ENCODE measurements around the gene FAM221B. TPM values are rescaled to one million over a fixed set of nuclear protein-coding genes. Genes with fewer than 3 reads are reported as not detected.

Gene FAM221B
- total and polyA plus RNA-seq, 9 of the 15 experiments (the other 6 are each of a cell fraction or from before 2014, with no cell fraction given): 0.01 TPM; not detected in 8

DNA sequence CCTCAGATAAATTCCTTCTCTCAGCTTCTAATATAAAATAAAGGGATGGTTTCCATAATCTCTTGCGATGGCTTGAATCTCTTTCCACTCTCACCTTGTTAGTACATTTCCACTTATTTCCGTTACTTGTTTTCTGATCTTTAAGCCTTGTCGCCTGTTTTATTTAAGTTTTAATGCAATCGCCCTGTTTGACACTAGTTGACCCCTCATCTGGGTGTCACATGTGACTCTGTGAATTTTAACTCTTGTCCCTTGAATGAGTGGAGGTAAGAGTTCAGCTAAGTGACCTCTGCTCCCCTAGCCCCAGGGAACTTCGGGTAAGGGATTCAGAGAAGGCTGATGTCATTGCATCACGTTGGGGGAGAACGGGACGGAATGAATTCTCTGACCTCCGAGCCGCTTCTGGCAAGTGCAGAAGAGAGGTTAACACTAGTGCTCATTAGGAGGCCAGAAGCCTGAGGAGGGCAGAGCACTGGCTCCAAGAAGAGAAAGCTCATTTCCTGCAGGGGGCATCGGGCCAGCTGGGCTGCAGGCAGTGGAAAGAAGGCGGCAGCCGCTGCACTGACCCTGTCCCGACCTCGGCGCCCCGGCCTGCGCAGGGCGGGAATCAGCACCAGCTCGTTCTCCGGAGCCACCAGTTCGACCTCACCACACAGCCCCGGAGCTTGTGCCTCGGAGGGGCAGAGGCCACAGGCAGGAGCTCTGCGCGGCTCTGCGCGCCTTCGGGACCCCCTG is 14.3 kb downstream of the FAM221B start (continued):
- TF ChIP-seq, protein P1, sequence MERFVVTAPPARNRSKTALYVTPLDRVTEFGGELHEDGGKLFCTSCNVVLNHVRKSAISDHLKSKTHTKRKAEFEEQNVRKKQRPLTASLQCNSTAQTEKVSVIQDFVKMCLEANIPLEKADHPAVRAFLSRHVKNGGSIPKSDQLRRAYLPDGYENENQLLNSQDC (CRISPR knock-in tag; IDR thresholded peaks at IDR 0.05): no peak
- TF ChIP-seq GABPB1 (CRISPR knock-in tag; IDR thresholded peaks at IDR 0.05) (no peak), TAF9B (IDR thresholded peaks at IDR 0.05; ENCODE audit: partially characterized antibody) (peak; percentile 30), LARP7 (IDR thresholded peaks at IDR 0.05) (no peak), ZNF589 (CRISPR knock-in tag; IDR thresholded peaks at IDR 0.05; ENCODE audit: low read depth) (no peak), XRCC3 (IDR thresholded peaks at IDR 0.05) (no peak), RAD51 (IDR thresholded peaks at IDR 0.05; ENCODE audit: borderline replicate concordance, low read depth) (no peak; the same call in 1 of the 2 replicates), USF1 (CRISPR knock-in tag; IDR thresholded peaks at IDR 0.05) (no peak), RBM14 (IDR thresholded peaks at IDR 0.05; ENCODE audit: borderline replicate concordance, insufficient read depth, low read depth, low read length) (no peak), SMAD2 (IDR thresholded peaks at IDR 0.05; ENCODE audit: low read depth, low read length) (no peak), POLR2A (conservative IDR thresholded peaks at IDR 0.05) (no peak), PRMT5 (CRISPR knock-in tag; IDR thresholded peaks at IDR 0.05) (no peak), ASH1L (IDR thresholded peaks at IDR 0.05; ENCODE audit: borderline replicate concordance, low read depth, partially characterized antibody) (no peak), HDAC8 (tag; IDR thresholded peaks at IDR 0.05) (no peak), NFYB (IDR thresholded peaks at IDR 0.05; ENCODE audit: extremely low read depth, insufficient read length) (no peak), PHF8 (IDR thresholded peaks at IDR 0.05; ENCODE audit: borderline replicate concordance, low read length) (no peak; the same call in 1 of the 2 replicates), IFI16 (CRISPR knock-in tag; IDR thresholded peaks at IDR 0.05) (no peak), HNRNPLL (IDR thresholded peaks at IDR 0.05; ENCODE audit: low read depth, low read length, poor library complexity, severe bottlenecking) (no peak), PHTF2 (CRISPR knock-in tag; IDR thresholded peaks at IDR 0.05) (no peak), HIVEP1 (CRISPR knock-in tag; IDR thresholded peaks at IDR 0.05) (no peak), NFIC (IDR thresholded peaks at IDR 0.05) (0 out of 2 replicates have a peak, but pooled peaks have one; percentile 24), GTF2B (IDR thresholded peaks at IDR 0.05; ENCODE audit: extremely low read depth, insufficient read length) (no peak), ZNF512 (tag; IDR thresholded peaks at IDR 0.05) (no peak)
- TF ChIP-seq, protein P2, sequence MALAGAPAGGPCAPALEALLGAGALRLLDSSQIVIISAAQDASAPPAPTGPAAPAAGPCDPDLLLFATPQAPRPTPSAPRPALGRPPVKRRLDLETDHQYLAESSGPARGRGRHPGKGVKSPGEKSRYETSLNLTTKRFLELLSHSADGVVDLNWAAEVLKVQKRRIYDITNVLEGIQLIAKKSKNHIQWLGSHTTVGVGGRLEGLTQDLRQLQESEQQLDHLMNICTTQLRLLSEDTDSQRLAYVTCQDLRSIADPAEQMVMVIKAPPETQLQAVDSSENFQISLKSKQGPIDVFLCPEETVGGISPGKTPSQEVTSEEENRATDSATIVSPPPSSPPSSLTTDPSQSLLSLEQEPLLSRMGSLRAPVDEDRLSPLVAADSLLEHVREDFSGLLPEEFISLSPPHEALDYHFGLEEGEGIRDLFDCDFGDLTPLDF (CRISPR knock-in tag; IDR thresholded peaks at IDR 0.05): no peak
- TF ChIP-seq, protein P3, sequence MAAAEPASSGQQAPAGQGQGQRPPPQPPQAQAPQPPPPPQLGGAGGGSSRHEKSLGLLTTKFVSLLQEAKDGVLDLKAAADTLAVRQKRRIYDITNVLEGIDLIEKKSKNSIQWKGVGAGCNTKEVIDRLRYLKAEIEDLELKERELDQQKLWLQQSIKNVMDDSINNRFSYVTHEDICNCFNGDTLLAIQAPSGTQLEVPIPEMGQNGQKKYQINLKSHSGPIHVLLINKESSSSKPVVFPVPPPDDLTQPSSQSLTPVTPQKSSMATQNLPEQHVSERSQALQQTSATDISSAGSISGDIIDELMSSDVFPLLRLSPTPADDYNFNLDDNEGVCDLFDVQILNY (CRISPR knock-in tag; IDR thresholded peaks at IDR 0.05): no peak

Data from K562 (cell line).